Ishikawa (cell line): ENCODE data around the gene SFTPD.

Experiments
- CEBPB ChIP-seq: IDR thresholded peaks from 2 replicates; pipeline ENCODE4 v1.6.1; 2012
- CREB1 ChIP-seq: IDR thresholded peaks from 2 replicates; pipeline ENCODE4 v1.6.1; 2012; ENCODE audit warnings: low read depth
- EGR1 ChIP-seq: IDR thresholded peaks from 2 replicates; pipeline ENCODE4 v1.6.1; 2012
- EP300 ChIP-seq: IDR thresholded peaks from 2 replicates; pipeline ENCODE4 v1.6.1; 2012; ENCODE audit warnings: borderline replicate concordance
- RAD21 ChIP-seq: IDR thresholded peaks from 2 replicates; pipeline ENCODE4 v1.6.1; 2012; ENCODE audit warnings: low read depth
- TAF1 ChIP-seq: IDR thresholded peaks from 2 replicates; pipeline ENCODE4 v1.6.1; 2012; ENCODE audit warnings: low read depth, mild to moderate bottlenecking
- TCF12 ChIP-seq: IDR thresholded peaks from 2 replicates; pipeline ENCODE4 v1.6.1; 2012; ENCODE audit warnings: low read depth
- USF1 ChIP-seq: IDR thresholded peaks from 2 replicates; pipeline ENCODE4 v1.6.1; 2012
- YY1 ChIP-seq: IDR thresholded peaks from 2 replicates; pipeline ENCODE4 v1.6.1; 2012; ENCODE audit warnings: low read depth
- TF ChIP-seq, protein P1 (sequence below): IDR thresholded peaks from 2 replicates; pipeline ENCODE4 v1.6.1; 2012; ENCODE audit warnings: low read depth, mild to moderate bottlenecking
- TF ChIP-seq, protein P2 (sequence below): IDR thresholded peaks from 2 replicates; pipeline ENCODE4 v1.6.1; 2012

DNA sequence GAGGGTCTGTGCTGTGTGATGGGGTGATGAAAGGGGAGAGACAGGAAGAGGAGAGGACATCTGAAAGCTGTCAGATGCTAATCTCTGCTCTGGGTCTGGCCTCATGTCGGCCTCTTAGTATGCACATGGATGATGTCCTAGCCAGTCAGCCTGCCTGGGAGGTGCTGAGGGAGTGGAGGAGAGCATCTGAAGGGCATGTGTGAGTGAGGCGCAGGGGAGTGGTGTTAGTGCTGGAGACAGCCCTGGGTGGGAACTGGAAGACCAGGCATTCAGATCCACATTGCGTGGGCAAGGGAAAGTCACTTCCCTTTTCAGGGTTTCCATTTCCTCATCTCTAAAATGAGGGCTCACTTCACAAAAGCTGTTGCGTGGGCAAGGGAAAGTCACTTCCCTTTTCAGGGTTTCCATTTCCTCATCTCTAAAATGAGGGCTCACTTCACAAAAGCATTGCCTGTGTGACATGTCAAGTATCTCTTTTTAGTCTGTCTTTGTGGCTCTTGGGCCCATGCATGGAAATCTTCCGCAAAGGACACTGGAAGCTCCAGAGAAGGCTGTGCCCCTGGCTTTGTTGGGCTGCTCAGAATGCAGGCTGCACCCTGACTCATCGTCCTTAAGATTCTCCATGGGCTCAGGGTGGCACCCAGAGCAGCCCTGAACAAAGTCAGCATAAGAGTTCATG is 10.0 kb downstream of the SFTPD start:
- TF ChIP-seq TAF1 (no peak), CEBPB (no peak), TCF12 (no peak), EP300 (no peak), CREB1 (no peak), EGR1 (no peak), RAD21 (no peak), USF1 (no peak), YY1 (no peak)
- TF ChIP-seq, protein P1, sequence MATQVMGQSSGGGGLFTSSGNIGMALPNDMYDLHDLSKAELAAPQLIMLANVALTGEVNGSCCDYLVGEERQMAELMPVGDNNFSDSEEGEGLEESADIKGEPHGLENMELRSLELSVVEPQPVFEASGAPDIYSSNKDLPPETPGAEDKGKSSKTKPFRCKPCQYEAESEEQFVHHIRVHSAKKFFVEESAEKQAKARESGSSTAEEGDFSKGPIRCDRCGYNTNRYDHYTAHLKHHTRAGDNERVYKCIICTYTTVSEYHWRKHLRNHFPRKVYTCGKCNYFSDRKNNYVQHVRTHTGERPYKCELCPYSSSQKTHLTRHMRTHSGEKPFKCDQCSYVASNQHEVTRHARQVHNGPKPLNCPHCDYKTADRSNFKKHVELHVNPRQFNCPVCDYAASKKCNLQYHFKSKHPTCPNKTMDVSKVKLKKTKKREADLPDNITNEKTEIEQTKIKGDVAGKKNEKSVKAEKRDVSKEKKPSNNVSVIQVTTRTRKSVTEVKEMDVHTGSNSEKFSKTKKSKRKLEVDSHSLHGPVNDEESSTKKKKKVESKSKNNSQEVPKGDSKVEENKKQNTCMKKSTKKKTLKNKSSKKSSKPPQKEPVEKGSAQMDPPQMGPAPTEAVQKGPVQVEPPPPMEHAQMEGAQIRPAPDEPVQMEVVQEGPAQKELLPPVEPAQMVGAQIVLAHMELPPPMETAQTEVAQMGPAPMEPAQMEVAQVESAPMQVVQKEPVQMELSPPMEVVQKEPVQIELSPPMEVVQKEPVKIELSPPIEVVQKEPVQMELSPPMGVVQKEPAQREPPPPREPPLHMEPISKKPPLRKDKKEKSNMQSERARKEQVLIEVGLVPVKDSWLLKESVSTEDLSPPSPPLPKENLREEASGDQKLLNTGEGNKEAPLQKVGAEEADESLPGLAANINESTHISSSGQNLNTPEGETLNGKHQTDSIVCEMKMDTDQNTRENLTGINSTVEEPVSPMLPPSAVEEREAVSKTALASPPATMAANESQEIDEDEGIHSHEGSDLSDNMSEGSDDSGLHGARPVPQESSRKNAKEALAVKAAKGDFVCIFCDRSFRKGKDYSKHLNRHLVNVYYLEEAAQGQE: no peak
- TF ChIP-seq, protein P2, sequence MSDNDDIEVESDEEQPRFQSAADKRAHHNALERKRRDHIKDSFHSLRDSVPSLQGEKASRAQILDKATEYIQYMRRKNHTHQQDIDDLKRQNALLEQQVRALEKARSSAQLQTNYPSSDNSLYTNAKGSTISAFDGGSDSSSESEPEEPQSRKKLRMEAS: no peak
